Erythroblast (primary cell): Measurements from ENCODE around the gene HCFC2.

Experiments used
- GATA1 ChIP-seq: IDR thresholded peaks from 2 replicates; pipeline ENCODE4 v1.6.1; 2011; ENCODE audit warnings: low read depth, mild to moderate bottlenecking, control low read depth, low read length, moderate library complexity
- POLR2A ChIP-seq: IDR thresholded peaks from 2 replicates; pipeline ENCODE4 v1.6.1; 2011; ENCODE audit warnings: mild to moderate bottlenecking, low read length

- TF ChIP-seq POLR2A (no peak), GATA1 (no peak)
Observed at GRCh38 chr12:104154286-104154685, 90.0 kb downstream of the HCFC2 start.
